NB4 (cell line): ENCODE results near the gene TAS2R40.

Experiments
- CTCF ChIP-seq: IDR thresholded peaks from one replicate; pipeline ENCODE4 v1.5.1; 2012; ENCODE audit warnings: low read depth, low read length
- POLR2A ChIP-seq: IDR thresholded peaks from 2 replicates; pipeline ENCODE4 v1.6.1; 2011; ENCODE audit warnings: mild to moderate bottlenecking; ENCODE audit not compliant: insufficient read length; ENCODE audit errors: extremely low read depth

GRCh38 chr7:143271240-143271639 is 49.4 kb downstream of the TAS2R40 start:
- TF ChIP-seq POLR2A, result no peak
- TF ChIP-seq CTCF, result no peak
